ENCODE data around the gene POU3F1.

DNA sequence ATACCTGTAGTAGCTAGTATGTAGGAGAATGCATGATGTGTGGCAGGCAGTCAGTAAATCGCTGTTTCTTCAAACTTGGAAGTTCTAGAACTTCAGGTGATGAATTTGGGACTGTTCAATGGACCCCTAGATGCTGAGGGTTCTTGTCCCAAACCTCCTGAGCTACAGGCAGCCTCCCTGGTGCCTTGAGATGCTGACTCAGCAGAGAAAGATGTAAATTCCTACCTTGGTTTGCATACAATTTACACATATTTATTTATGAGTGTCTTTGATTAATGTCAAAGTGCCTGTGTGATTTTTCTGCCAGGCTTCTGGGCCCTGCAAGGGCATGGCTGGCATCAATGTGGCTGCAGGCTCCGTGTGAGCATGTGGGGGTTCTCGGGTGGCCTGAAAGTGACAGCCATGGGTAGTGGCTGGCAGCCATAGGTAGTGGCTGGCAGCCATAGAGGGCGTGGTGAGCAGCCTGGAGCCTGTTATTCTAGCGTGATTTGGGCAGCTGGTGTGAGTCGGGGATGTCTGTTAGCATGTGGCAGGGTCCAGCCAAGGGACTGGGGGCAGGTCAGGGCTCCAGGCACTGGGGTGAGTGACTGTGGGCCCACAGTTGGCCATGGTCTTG lies 13.2 kb upstream of the POU3F1 start:
- TF ChIP-seq CTCF (IDR thresholded peaks at IDR 0.05): no peak
- no peak for TF ChIP-seq POLR2A (IDR thresholded peaks at IDR 0.05)
